Left colon (tissue), 2 donors: ENCODE data around the gene IGFLR1. TPM values are rescaled to one million over a fixed set of nuclear protein-coding genes. Genes with fewer than 3 reads are reported as not detected.
A peak's percentile ranks its signal among the peaks of the same experiment; 100 is the strongest.
"Not testable (repeated sequence)": the region's sequence is repeated elsewhere in the genome, so short reads cannot be mapped to it uniquely, and the experiment has no call there.

ENCODE experiments used
- ATAC-seq: fragments of 200-7000 bp; cut with Tn5 transposase; one replicate; pipeline ENCODE4 v1.9.1; 2020; ENCODE audit warnings: mild to moderate bottlenecking, moderate library complexity
- DNase-seq, 2 donors: peaks; one replicate each; pipeline ENCODE4 v3.0.0-alpha.2; 2020
- intact Hi-C, 2 donors: fragments of 100-400 bp; cut with DNase I in 1 of 2; cut with micrococcal nuclease in 1 of 2; formaldehyde crosslinking; loops; one replicate each; pipeline versions ENCODE4 v1.11.2 to v1.14.0; 2022; cut with DNase I, micrococcal nuclease
- total RNA-seq, 2 donors: library from RNA; stranded (reverse); fragmentation: NEBNext Ultra II Directional; extraction: Animal tissue kit (Norgen Biotek cat#: 25700); gene quantifications; one replicate each; pipeline ENCODE4 v1.2.1, GENCODE V29; 2021
- donor health status: DM: no; HTN: no; CAD: no.
- donor health status: DM: yes; HTN: yes; CAD: no.

IGFLR1 gene
- total RNA-seq, 2 donors from 2014 or later: 4.1 to 7.7 TPM

GRCh38 chr19:35780058-35780457, 37.8 kb upstream of the IGFLR1 start:
- ATAC-seq (no peak), DNase-seq (no peak)
- intact Hi-C loops: no loop called here

GRCh38 chr19:35779033-35779432, 36.8 kb upstream of the IGFLR1 start:
- ATAC-seq: no peak

GRCh38 chr19:35777961-35778360, 35.7 kb upstream of the IGFLR1 start:
- intact Hi-C loops: no loop called here
- DNase-seq (no peak), ATAC-seq (no peak)

More at GRCh38 chr19:35779033-35779432, 36.8 kb upstream of the IGFLR1 start:
- no peak for DNase-seq
- intact Hi-C loops: no loop called here

GRCh38 chr19:35777086-35777841, 35.0 kb upstream of the IGFLR1 start:
- DNase-seq (no peak), ATAC-seq (no peak)
- intact Hi-C loops: no loop called here

GRCh38 chr19:35776102-35776788, 34.0 kb upstream of the IGFLR1 start:
- DNase-seq (no peak), ATAC-seq (no peak)
- intact Hi-C loops: no loop called here

- ATAC-seq: peak; percentile 99
- intact Hi-C loops: no loop called here
Measured at GRCh38 chr19:35775298-35776101, 33.2 kb upstream of the IGFLR1 start, which contains the start of gene ARHGAP33. ARHGAP33 (plus strand) TSS chr19:35775564; CDS start chr19:35775659, 95 bp downstream.

GRCh38 chr19:35775046-35775297, 32.7 kb upstream of the IGFLR1 start:
- DNase-seq: no peak
- intact Hi-C loops: no loop called here
- ATAC-seq: peak; percentile 26

More at GRCh38 chr19:35775298-35776101, 33.2 kb upstream of the IGFLR1 start, which contains the start of gene ARHGAP33:
- DNase-seq: peak; percentile 98 to 100

GRCh38 chr19:35774274-35775045, 32.2 kb upstream of the IGFLR1 start:
- intact Hi-C loops: no loop called here
- peak; percentile 7 for ATAC-seq
- DNase-seq: no peak

- DNase-seq (no peak), ATAC-seq (no peak)
- intact Hi-C loops: no loop called here
Measured at GRCh38 chr19:35773020-35773806, 31.0 kb upstream of the IGFLR1 start.

- ATAC-seq: not testable (repeated sequence)
Measured at GRCh38 chr19:35772362-35772761, 30.1 kb upstream of the IGFLR1 start.

GRCh38 chr19:35768082-35768421, 25.8 kb upstream of the IGFLR1 start:
- DNase-seq: no peak
- ATAC-seq: no peak
- intact Hi-C loops: no loop called here

More at GRCh38 chr19:35772362-35772761, 30.1 kb upstream of the IGFLR1 start:
- intact Hi-C loops, DNase-seq: not testable (repeated sequence)

- peak; percentile 14 for ATAC-seq
- DNase-seq: no peak
- intact Hi-C loops: no loop called here
Measured at GRCh38 chr19:35767288-35768081, 25.2 kb upstream of the IGFLR1 start.

- DNase-seq (no peak), ATAC-seq (no peak)
- intact Hi-C loops: no loop called here
Measured at GRCh38 chr19:35766571-35767104, 24.4 kb upstream of the IGFLR1 start.

- ATAC-seq (no peak), DNase-seq (no peak)
- intact Hi-C loops: no loop called here
Measured at GRCh38 chr19:35764432-35765315, 22.4 kb upstream of the IGFLR1 start.

GRCh38 chr19:35760711-35761349, 18.6 kb upstream of the IGFLR1 start:
- intact Hi-C loops: no loop called here
- ATAC-seq (no peak), DNase-seq (no peak)

GRCh38 chr19:35759697-35760096, 17.4 kb upstream of the IGFLR1 start:
- DNase-seq: no peak
- intact Hi-C loops: no loop called here
- no peak for ATAC-seq
